IPS DF 6.9 (cell line): ENCODE measurements around the gene UQCC2.

Experiments used
- DNase-seq: peaks from one replicate; pipeline ENCODE4 v3.0.0-alpha.2; 2013; ENCODE audit warnings: low read depth, low spot score
- H3K27ac ChIP-seq: one replicate; pipeline ENCODE4 v1.5.1; 2013; ENCODE audit warnings: low read length, control low read depth
- H3K27me3 ChIP-seq: 2 replicates; pipeline ENCODE4 v1.6.1; 2013; ENCODE audit warnings: mild to moderate bottlenecking, low read length; ENCODE audit not compliant: control insufficient read depth, insufficient read depth
- H3K36me3 ChIP-seq: 2 replicates; pipeline ENCODE4 v1.6.1; 2013; ENCODE audit warnings: low read length; ENCODE audit not compliant: control insufficient read depth, insufficient read depth
- H3K4me1 ChIP-seq: 2 replicates; pipeline ENCODE4 v1.6.1; 2013; ENCODE audit warnings: low read length; ENCODE audit not compliant: control insufficient read depth, insufficient read depth
- H3K4me3 ChIP-seq: 2 replicates; pipeline ENCODE4 v1.5.1; 2013; ENCODE audit warnings: mild to moderate bottlenecking, low read length
- H3K9me3 ChIP-seq: 2 replicates; pipeline ENCODE4 v1.6.1; 2013; ENCODE audit warnings: low read length, inconsistent platforms; ENCODE audit not compliant: control insufficient read depth, insufficient read depth
- WGBS: extraction: QIAGEN DNeasy Blood & Tissue Kit; methylation state at CpG from one replicate; pipeline ENCODE4 v1.1.7; 2013; ENCODE audit warnings: mixed read lengths, missing lambda C conversion rate; ENCODE audit not compliant: insufficient read length, insufficient coverage; 5-methylcytosine and 5-hydroxymethylcytosine counted together

UQCC2 gene

DNA sequence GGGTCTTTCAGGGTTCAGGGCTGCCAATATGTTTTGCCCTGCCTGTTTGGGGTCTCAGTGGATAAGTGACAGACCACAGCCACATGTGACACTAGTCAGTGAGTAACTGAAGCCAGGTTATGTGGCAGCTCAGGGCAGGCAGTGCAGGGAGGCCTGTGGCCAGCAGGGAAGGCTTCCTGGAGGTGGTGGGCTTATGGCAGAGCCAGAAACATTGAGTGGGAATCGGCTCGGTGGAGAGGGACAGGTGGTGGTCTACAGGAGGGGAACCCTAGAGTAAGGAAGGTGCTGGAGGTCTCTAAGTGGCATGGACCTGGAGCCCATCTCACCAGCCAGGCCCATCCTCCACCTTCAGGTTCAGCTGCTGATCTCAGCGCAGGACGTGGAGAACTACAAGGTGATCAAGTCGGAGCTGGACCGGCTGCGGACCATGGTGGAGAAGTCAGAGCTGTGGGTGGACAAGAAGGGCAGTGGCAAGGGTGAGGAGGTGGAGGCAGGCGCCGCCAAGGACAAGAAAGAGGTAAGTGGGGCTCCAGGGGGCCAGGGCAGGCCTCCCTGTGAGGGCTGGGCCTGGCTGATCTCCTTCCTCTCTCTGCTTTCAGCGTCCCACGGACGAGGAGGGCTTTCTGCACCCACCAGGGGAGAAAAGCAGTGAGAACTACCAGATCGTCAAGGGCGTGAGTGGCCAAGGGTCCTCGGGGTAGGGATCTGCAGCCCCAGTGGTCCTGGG, 34.9 kb downstream of the UQCC2 start:
- no CpG with 5 or more reads among the region's 15 CpGs for WGBS
- no peaks in the 10 kb centered on the region for H3K27me3 ChIP-seq
- no peaks in the 10 kb centered on the region for H3K9me3 ChIP-seq
- no peaks in the 10 kb centered on the region for H3K4me1 ChIP-seq
- peaks cover 39% of the 10 kb centered on the region for H3K36me3 ChIP-seq
- no peak for DNase-seq
- H3K4me3 ChIP-seq, result no peak overlapping the region
- H3K27ac ChIP-seq, result no peak overlapping the region

DNA sequence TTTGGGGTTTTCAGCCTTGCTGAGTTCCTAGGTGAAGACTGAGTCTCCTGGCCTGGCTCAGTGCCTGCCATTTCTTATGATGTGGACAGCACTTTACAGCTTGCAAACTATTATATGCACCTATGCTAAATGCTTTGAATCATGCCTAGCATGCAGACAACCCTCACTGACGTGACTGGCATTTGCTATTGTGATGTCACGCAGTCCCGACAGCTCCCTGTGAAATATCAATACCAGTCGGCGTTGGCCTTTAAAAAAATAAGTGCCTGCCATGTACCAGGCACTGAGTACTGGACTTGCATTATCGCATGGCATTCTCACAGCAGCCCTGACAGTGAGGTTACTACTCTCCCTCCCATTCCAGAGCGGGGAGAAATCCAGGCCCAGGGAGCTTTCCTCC, 35.5 kb downstream of the UQCC2 start:
- no peak for DNase-seq
- Histone ChIP-seq H3K36me3 (peaks cover 39% of the 10 kb centered on the region), H3K27me3 (no peaks in the 10 kb centered on the region), H3K4me3 (no peak overlapping the region), H3K9me3 (no peaks in the 10 kb centered on the region), H3K27ac (no peak overlapping the region), H3K4me1 (no peaks in the 10 kb centered on the region)
- WGBS, result no CpG with 5 or more reads among the region's 7 CpGs

- no CpG with 5 or more reads among the region's 7 CpGs for WGBS
Measured at GRCh38 chr6:33673851-33674250, 37.6 kb downstream of the UQCC2 start.

DNA sequence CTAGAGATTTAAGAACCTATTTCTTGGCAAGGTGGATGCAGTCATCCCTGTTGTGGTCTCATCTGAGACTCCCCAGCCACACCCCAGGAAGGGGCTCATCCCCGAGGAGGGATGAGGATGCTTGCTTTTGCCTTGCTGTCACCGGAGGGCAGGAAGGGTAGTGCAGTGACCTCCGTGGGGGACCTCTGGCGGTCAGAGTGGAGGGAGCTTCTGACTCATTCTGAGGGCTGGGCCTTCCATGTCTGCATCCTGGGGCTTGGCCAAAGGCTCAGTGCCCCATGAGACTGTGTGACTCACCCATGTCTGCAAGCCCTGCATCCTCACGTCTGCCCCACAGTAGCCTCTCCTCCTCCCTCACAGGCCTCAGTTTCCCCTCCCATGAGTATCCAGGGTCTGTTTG, 38.7 kb downstream of the UQCC2 start:
- no peaks in the 10 kb centered on the region for H3K27me3 ChIP-seq
- H3K27ac ChIP-seq, result no peak overlapping the region
- H3K4me1 ChIP-seq, result no peaks in the 10 kb centered on the region
- peaks cover 41% of the 10 kb centered on the region for H3K36me3 ChIP-seq
- WGBS, result no CpG with 5 or more reads among the region's 5 CpGs
- DNase-seq, result no peak
- H3K4me3 ChIP-seq, result no peak overlapping the region
- no peaks in the 10 kb centered on the region for H3K9me3 ChIP-seq

More at GRCh38 chr6:33673851-33674250, 37.6 kb downstream of the UQCC2 start:
- no peaks in the 10 kb centered on the region for H3K27me3 ChIP-seq
- H3K27ac ChIP-seq, result no peak overlapping the region
- no peak for DNase-seq
- H3K4me3 ChIP-seq, result no peak overlapping the region
- no peaks in the 10 kb centered on the region for H3K9me3 ChIP-seq
- peaks cover 37% of the 10 kb centered on the region for H3K36me3 ChIP-seq
- H3K4me1 ChIP-seq, result no peaks in the 10 kb centered on the region

DNA sequence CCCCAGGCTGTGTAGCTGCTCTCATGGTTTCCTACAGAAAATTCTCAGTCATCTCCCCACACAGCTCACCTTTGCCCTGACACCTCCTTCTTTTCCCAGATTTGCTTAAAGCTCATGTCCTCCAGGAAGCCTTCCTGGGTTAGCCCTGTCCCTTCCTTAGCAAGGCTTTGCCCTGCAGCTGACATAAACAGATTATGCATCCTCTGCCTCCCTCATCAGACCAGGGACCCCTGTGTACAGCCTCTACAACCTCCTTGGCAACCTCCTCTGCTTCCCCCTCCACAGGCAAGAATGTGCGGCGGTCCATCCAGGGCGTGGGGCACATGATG, 39.8 kb downstream of the UQCC2 start:
- Histone ChIP-seq H3K4me1 (no peaks in the 10 kb centered on the region), H3K27ac (no peak overlapping the region), H3K4me3 (no peak overlapping the region), H3K36me3 (peaks cover 44% of the 10 kb centered on the region), H3K27me3 (no peaks in the 10 kb centered on the region), H3K9me3 (no peaks in the 10 kb centered on the region)
- no peak for DNase-seq
- no CpG with 5 or more reads among the region's 3 CpGs for WGBS

DNA sequence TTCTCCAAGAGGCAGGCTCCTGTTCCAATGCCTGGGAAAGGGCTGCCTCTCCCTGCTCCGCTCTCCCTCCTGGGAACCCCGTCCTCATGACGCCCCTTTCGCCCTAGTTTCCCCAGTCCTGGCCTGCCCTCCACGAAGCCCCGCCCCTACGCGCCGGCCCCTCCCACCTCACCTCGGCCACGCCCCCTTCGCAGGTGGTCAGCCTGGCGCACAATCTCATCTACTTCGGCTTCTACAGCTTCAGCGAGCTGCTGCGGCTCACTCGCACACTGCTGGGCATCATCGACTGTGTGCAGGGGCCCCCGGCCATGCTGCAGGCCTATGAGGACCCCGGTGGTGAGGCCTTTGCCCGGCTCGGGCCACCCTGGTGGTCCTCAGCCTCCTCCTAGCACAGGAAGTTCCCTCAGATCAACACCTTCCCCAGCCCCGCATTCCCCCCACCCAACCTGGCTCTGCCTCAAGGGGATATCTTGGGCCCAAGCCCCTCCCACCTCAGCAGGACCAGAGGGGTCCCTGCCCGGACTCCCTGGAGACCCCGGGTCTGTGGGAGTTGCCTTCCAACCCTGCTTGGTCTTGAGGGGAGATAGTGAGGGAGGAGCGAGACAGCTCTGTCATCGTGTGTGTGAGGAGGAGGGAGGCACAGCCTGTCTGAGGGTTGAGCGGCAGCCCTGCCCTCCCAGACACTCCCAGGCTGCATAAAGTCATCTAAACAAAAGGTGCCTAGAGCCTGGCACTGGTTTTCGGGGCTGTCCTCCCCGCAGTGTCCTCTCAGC, 40.3 kb downstream of the UQCC2 start:
- no peaks in the 10 kb centered on the region for H3K27me3 ChIP-seq
- no peaks in the 10 kb centered on the region for H3K9me3 ChIP-seq
- no peak for DNase-seq
- peaks cover 44% of the 10 kb centered on the region for H3K36me3 ChIP-seq
- no peak overlapping the region for H3K27ac ChIP-seq
- no peaks in the 10 kb centered on the region for H3K4me1 ChIP-seq
- WGBS, result no CpG with 5 or more reads among the region's 30 CpGs
- H3K4me3 ChIP-seq, result no peak overlapping the region

- Histone ChIP-seq H3K36me3 (peaks cover 37% of the 10 kb centered on the region), H3K27me3 (no peaks in the 10 kb centered on the region), H3K9me3 (no peaks in the 10 kb centered on the region), H3K4me3 (no peak overlapping the region), H3K4me1 (no peaks in the 10 kb centered on the region), H3K27ac (no peak overlapping the region)
- no CpG with 5 or more reads among the region's 21 CpGs for WGBS
- no peak for DNase-seq
Measured at GRCh38 chr6:33670086-33670660, 41.3 kb downstream of the UQCC2 start.

DNA sequence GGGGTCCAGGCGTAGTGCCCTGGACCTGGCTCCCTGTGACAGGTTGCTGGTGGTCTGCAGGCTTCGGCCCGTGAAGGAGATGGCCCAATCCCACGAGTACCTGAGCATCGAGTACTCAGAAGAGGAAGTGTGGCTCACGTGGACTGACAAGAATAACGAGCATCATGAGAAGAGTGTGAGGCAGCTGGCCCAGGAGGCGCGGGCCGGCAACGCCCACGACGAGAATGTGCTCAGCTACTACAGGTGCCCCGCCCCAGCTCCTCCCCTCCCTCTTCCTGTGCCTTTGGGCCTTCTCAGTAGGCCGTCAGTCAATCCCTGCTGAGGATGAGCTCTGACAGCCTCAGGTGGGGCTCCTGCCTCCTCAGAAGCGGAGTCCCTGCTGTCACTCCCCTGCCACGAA, 42.6 kb downstream of the UQCC2 start:
- Histone ChIP-seq H3K27me3 (no peaks in the 10 kb centered on the region), H3K9me3 (no peaks in the 10 kb centered on the region), H3K4me3 (no peak overlapping the region), H3K4me1 (no peaks in the 10 kb centered on the region), H3K27ac (no peak overlapping the region), H3K36me3 (peaks cover 34% of the 10 kb centered on the region)
- no CpG with 5 or more reads among the region's 17 CpGs for WGBS
- no peak for DNase-seq

DNA sequence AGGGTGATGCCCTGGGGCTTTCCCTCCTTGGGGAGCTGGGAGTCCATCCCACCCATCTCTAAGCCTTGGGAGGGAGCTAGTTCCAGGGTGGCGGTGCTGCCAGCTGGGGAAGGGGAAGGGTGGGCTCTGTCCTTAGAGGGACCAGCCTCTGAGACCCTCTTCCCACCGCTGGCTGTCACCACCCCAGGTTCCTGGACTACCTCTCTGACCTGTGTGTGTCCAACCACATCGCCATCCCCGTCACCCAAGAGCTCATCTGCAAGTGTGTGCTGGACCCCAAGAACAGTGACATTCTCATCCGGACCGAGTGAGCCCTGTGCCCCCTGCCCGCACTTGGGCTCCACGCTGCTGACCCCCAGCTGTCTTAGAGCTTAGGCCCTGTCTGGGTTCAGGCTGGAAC, 43.2 kb downstream of the UQCC2 start:
- H3K36me3 ChIP-seq, result peaks cover 34% of the 10 kb centered on the region
- H3K4me3 ChIP-seq, result no peak overlapping the region
- no CpG with 5 or more reads among the region's 8 CpGs for WGBS
- no peak overlapping the region for H3K27ac ChIP-seq
- no peaks in the 10 kb centered on the region for H3K27me3 ChIP-seq
- no peaks in the 10 kb centered on the region for H3K4me1 ChIP-seq
- DNase-seq, result no peak
- H3K9me3 ChIP-seq, result no peaks in the 10 kb centered on the region

GRCh38 chr6:33667776-33668175, 43.7 kb downstream of the UQCC2 start:
- no CpG with 5 or more reads among the region's 11 CpGs for WGBS
- H3K27me3 ChIP-seq, result no peaks in the 10 kb centered on the region
- no peaks in the 10 kb centered on the region for H3K4me1 ChIP-seq
- H3K9me3 ChIP-seq, result no peaks in the 10 kb centered on the region
- H3K4me3 ChIP-seq, result no peak overlapping the region
- no peak overlapping the region for H3K27ac ChIP-seq
- DNase-seq, result no peak
- peaks cover 36% of the 10 kb centered on the region for H3K36me3 ChIP-seq
